Umbilical cord (tissue), 1 donor: ENCODE measurements around the gene NTRK1. TPM values are rescaled to one million over a fixed set of nuclear protein-coding genes. Genes with fewer than 3 reads are reported as not detected.

ENCODE experiments used
- total RNA-seq: library from RNA; depleted of rRNA; stranded (reverse); fragments of >200 nt; gene quantifications from one replicate; pipeline ENCODE4 v1.2.3, GENCODE V29; 2014; ENCODE audit warnings: low replicate concordance; ENCODE audit not compliant: insufficient read depth

NTRK1 gene
- total RNA-seq, 1 donor from 2014 or later = not detected

Other genes starting within 250 kb of the NTRK1 start
- gene HAPLN2, start 241.4 kb upstream of the NTRK1 start, total RNA-seq = not detected
- gene BCAN, start 218.7 kb upstream of the NTRK1 start, total RNA-seq = 9.1 TPM
- 19.0 TPM for gene NES, start 183.5 kb upstream of the NTRK1 start, total RNA-seq
- 46.7 TPM for gene CRABP2, start 155.3 kb upstream of the NTRK1 start, total RNA-seq
- gene METTL25B, start 132.4 kb upstream of the NTRK1 start, total RNA-seq = 9.6 TPM
- 3.9 TPM for gene ISG20L2, start 132.1 kb upstream of the NTRK1 start, total RNA-seq
- gene MRPL24, start 119.8 kb upstream of the NTRK1 start, total RNA-seq = 36.4 TPM
- 69.8 TPM for gene HDGF, start 109.2 kb upstream of the NTRK1 start, total RNA-seq
- 21.4 TPM for gene PRCC, start 93.3 kb upstream of the NTRK1 start, total RNA-seq
- gene SH2D2A, start 44.0 kb upstream of the NTRK1 start, total RNA-seq = 0.48 TPM
- gene INSRR, start 1.7 kb upstream of the NTRK1 start, total RNA-seq = not detected
- gene PEAR1, start 32.9 kb downstream of the NTRK1 start, total RNA-seq = 1.9 TPM
- not detected for gene LRRC71, start 59.8 kb downstream of the NTRK1 start, total RNA-seq
- 18.5 TPM for gene ARHGEF11, start 184.9 kb downstream of the NTRK1 start, total RNA-seq
- not detected for gene ETV3L, start 238.9 kb downstream of the NTRK1 start, total RNA-seq